Tibial nerve (tissue), 4 donors: Measurements from ENCODE around the gene MRPL19. TPM values are rescaled to one million over a fixed set of nuclear protein-coding genes. Genes with fewer than 3 reads are reported as not detected.
A peak's percentile ranks its signal among the peaks of the same experiment; 100 is the strongest.

Source experiments
- DNase-seq, 2 donors: peaks; one replicate each; pipeline ENCODE4 v3.0.0-alpha.2; 2019; ENCODE audit warnings: low spot score in 2 of 2
- H3K27ac ChIP-seq, 4 donors: fragments of 200-600 bp; sonication (generic) in 3 of 4; one replicate each; pipeline ENCODE4 v1.5.1; 2017 to 2019; ENCODE audit warnings: mild to moderate bottlenecking in 1 of 4
- H3K27me3 ChIP-seq, 2 donors: fragments of 200-600 bp; sonication (generic) in 1 of 2; one replicate each; pipeline versions ENCODE4 v1.5.1 to v1.6.0; 2017 to 2019
- H3K36me3 ChIP-seq, 3 donors: fragments of 200-600 bp; sonication (generic); one replicate each; pipeline ENCODE4 v1.5.1; 2018 to 2019
- H3K4me1 ChIP-seq, 4 donors: fragments of 200-600 bp; sonication (generic) in 3 of 4; one replicate each; pipeline ENCODE4 v1.5.1; 2017 to 2019
- H3K4me3 ChIP-seq, 4 donors: fragments of 200-600 bp; sonication (generic) in 3 of 4; one replicate each; pipeline ENCODE4 v1.5.1; 2017 to 2019; ENCODE audit warnings: mild to moderate bottlenecking in 1 of 4, moderate library complexity in 1 of 4
- H3K9me3 ChIP-seq, 4 donors: fragments of 200-600 bp; sonication (generic) in 3 of 4; one replicate each; pipeline ENCODE4 v1.5.1; 2017 to 2019
- EP300 ChIP-seq, 2 donors: sonication (generic); formaldehyde crosslinking; IDR thresholded peaks; one replicate each; pipeline ENCODE4 v1.6.1; 2017; ENCODE audit warnings: antibody characterized with exemption in 2 of 2, mild to moderate bottlenecking in 1 of 2
- POLR2A ChIP-seq, 2 donors: fragments of 450-650 bp; IDR thresholded peaks; one replicate each; pipeline ENCODE4 v1.6.1; 2017; ENCODE audit warnings: antibody characterized with exemption in 2 of 2, mild to moderate bottlenecking in 2 of 2, moderate library complexity in 2 of 2
- WGBS, 2 donors: methylation state at CpG; one replicate each; pipeline ENCODE4 v1.1.5; 2018; 5-methylcytosine and 5-hydroxymethylcytosine counted together
- total RNA-seq, 4 donors: library from RNA; depleted of rRNA; stranded (reverse); fragments of >200 nt; gene quantifications; one replicate each; pipeline ENCODE4 v1.1.0, GENCODE V29; 2016
- TF ChIP-seq, protein P1 (sequence below), 5 experiments: fragments of 200-600 bp in 3 of 5; fragments of 450-650 bp in 2 of 5; sonication (generic) in 3 of 5; IDR thresholded peaks; one replicate each; pipeline ENCODE4 v1.5.1; 2016 to 2019; ENCODE audit warnings: antibody characterized with exemption in 5 of 5, mild to moderate bottlenecking in 3 of 5, moderate library complexity in 2 of 5

MRPL19 gene
- total RNA-seq, 4 donors from 2014 or later = 27.9 to 52.9 (median 34.9) TPM

GRCh38 chr2:75600461-75601011 lies 46.0 kb upstream of the MRPL19 start:
- H3K27ac ChIP-seq = peak overlapping the region in 3 of 4 donors; percentile 25 to 72 (median 46)
- no peaks in the 10 kb centered on the region for H3K27me3 ChIP-seq
- TF ChIP-seq POLR2A (IDR thresholded peaks at IDR 0.05) (no peak), EP300 (IDR thresholded peaks at IDR 0.05) (no peak)
- TF ChIP-seq, protein P1, sequence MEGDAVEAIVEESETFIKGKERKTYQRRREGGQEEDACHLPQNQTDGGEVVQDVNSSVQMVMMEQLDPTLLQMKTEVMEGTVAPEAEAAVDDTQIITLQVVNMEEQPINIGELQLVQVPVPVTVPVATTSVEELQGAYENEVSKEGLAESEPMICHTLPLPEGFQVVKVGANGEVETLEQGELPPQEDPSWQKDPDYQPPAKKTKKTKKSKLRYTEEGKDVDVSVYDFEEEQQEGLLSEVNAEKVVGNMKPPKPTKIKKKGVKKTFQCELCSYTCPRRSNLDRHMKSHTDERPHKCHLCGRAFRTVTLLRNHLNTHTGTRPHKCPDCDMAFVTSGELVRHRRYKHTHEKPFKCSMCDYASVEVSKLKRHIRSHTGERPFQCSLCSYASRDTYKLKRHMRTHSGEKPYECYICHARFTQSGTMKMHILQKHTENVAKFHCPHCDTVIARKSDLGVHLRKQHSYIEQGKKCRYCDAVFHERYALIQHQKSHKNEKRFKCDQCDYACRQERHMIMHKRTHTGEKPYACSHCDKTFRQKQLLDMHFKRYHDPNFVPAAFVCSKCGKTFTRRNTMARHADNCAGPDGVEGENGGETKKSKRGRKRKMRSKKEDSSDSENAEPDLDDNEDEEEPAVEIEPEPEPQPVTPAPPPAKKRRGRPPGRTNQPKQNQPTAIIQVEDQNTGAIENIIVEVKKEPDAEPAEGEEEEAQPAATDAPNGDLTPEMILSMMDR (IDR thresholded peaks at IDR 0.05) = no peak
- no peak overlapping the region for H3K4me3 ChIP-seq
- H3K4me1 ChIP-seq = no peaks in the 10 kb centered on the region
- DNase-seq = no peak
- no peaks in the 10 kb centered on the region for H3K36me3 ChIP-seq
- 44 to 57% methylated on average over 4 of the region's 4 CpGs for WGBS, 2 donors
- H3K9me3 ChIP-seq = peaks cover 0 to 4% (median 0%) of the 10 kb centered on the region in 4 donors

- H3K9me3 ChIP-seq = peaks cover 0 to 4% (median 0%) of the 10 kb centered on the region in 4 donors
- H3K4me3 ChIP-seq = no peak overlapping the region
- peaks cover 0 to 5% (median 0%) of the 10 kb centered on the region in 4 donors for H3K4me1 ChIP-seq
- no peak for TF ChIP-seq POLR2A (IDR thresholded peaks at IDR 0.05)
- TF ChIP-seq, protein P1 (IDR thresholded peaks at IDR 0.05) = no peak
- no peak for TF ChIP-seq EP300 (IDR thresholded peaks at IDR 0.05)
- H3K27ac ChIP-seq = no peak overlapping the region
- H3K27me3 ChIP-seq = no peaks in the 10 kb centered on the region
- no peaks in the 10 kb centered on the region for H3K36me3 ChIP-seq
- DNase-seq = no peak
- WGBS, 2 donors = 48 to 55% methylated on average over 6 of the region's 6 CpGs
Observed at GRCh38 chr2:75602724-75603342, 43.8 kb upstream of the MRPL19 start.

DNA sequence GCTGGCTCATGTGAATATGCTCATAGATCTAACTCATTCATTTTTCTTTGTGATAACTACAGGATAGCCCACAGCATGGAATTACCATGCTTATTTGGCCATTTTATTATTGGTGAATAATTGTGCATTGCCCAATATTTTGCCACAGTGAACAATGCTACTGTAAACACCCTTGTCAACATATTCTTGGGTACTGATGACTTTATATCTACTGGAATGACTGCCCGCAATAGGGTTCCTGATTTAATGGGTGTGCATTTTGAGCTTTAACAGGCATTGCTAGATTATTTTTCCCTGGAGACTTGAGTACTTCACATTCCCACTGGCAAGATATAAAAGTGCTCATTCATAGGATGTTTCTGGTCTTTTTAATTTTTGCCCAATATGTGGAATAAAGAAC lies 43.1 kb upstream of the MRPL19 start:
- H3K27ac ChIP-seq = no peak overlapping the region
- 88 to 89% methylated on average over 1 of the region's 1 CpG for WGBS, 2 donors
- no peaks in the 10 kb centered on the region for H3K36me3 ChIP-seq
- TF ChIP-seq POLR2A (IDR thresholded peaks at IDR 0.05) (no peak), EP300 (IDR thresholded peaks at IDR 0.05) (no peak)
- TF ChIP-seq, protein P1 (IDR thresholded peaks at IDR 0.05) = no peak
- no peaks in the 10 kb centered on the region for H3K27me3 ChIP-seq
- H3K4me3 ChIP-seq = no peak overlapping the region
- no peak for DNase-seq
- peaks cover 0 to 4% (median 0%) of the 10 kb centered on the region in 4 donors for H3K9me3 ChIP-seq
- peaks cover 0 to 7% (median 0%) of the 10 kb centered on the region in 4 donors for H3K4me1 ChIP-seq

DNA sequence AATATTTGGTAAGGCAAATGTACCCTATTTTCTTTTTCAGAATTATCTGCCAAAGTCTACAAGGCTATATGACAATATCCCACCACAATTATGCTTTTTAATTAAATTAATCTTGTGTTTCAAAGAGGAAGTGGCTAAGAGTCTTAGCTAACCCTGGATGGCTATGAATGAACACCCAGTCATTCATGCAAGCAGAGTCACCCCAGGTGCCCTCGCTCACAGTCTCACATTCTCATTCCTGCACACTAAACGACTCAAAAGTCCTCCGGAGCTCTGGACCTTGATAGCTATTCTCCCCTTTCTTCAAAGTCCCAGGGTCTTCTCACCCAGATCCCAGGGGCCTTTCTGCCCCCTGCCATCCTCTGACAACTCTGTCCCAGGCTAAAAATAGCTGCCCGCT lies 42.1 kb upstream of the MRPL19 start:
- Histone ChIP-seq H3K9me3 (peaks cover 0 to 4% (median 0%) of the 10 kb centered on the region in 4 donors), H3K27me3 (peaks cover 0 to 2% of the 10 kb centered on the region in 2 donors), H3K4me1 (peaks cover 0 to 13% (median 0%) of the 10 kb centered on the region in 4 donors), H3K4me3 (no peak overlapping the region), H3K36me3 (no peaks in the 10 kb centered on the region), H3K27ac (no peak overlapping the region)
- TF ChIP-seq POLR2A (IDR thresholded peaks at IDR 0.05) (no peak), EP300 (IDR thresholded peaks at IDR 0.05) (no peak)
- TF ChIP-seq, protein P1 (IDR thresholded peaks at IDR 0.05) = no peak
- DNase-seq = no peak
- 67 to 69% methylated on average over 4 of the region's 4 CpGs for WGBS, 2 donors

DNA sequence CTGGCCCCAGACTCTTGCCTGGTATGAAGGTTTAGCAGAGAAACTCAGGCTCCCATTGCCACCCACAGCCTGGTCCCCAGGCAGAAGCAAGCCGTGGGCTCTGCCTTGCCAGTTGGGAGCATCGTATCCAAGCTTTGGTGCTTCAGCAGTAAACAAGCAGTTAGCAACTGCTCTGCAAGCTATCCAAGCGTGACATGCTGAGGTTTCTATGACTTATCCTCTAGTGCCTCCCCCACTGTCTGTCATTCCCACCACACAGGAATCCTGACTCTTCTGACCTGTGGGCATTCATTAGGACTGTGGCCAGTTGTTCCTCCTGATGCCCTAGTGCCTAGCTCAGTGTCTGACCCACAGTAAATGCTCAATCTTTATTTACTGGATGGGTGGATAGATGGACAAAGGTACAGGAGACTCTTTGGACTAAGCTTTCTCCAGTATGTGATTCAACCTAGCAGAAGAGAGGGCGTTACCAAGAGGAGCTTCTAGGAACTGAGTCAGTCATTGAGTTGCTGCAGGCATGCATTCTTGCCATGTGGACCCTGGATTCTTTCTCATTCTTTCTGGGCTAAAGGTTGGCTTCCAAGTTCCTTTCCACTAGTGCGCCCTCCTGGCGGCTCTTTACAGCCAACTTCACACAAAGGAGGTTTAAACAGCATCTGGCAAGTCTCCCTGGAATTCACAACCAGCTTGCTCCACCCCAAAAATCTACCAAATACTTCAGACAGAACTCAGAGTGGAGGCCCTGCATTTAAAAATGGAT lies 40.6 kb upstream of the MRPL19 start:
- WGBS, 2 donors = 48 to 68% methylated on average over 6 of the region's 6 CpGs
- H3K27me3 ChIP-seq = peaks cover 0 to 2% of the 10 kb centered on the region in 2 donors

More for the DNA sequence above, 40.6 kb upstream of the MRPL19 start:
- no peak overlapping the region for H3K4me3 ChIP-seq
- peaks cover 0 to 2% (median 0%) of the 10 kb centered on the region in 4 donors for H3K9me3 ChIP-seq
- peak overlapping the region in 2 of 4 donors; percentile 4 to 31 for H3K27ac ChIP-seq
- no peaks in the 10 kb centered on the region for H3K36me3 ChIP-seq
- H3K4me1 ChIP-seq = peaks cover 0 to 13% (median 0%) of the 10 kb centered on the region in 4 donors
- no peak for DNase-seq
- no peak for TF ChIP-seq POLR2A (IDR thresholded peaks at IDR 0.05)
- TF ChIP-seq, protein P1 (IDR thresholded peaks at IDR 0.05) = no peak
- TF ChIP-seq EP300 (IDR thresholded peaks at IDR 0.05) = no peak
